SW 1271 (cell line): ENCODE data around the gene SCGN.

Experiments
- DNase-seq, 2 experiments: peaks; one replicate each; lab custom pipeline; 2025; lab: John Stamatoyannopoulos, UW

Gene SCGN, protein sequence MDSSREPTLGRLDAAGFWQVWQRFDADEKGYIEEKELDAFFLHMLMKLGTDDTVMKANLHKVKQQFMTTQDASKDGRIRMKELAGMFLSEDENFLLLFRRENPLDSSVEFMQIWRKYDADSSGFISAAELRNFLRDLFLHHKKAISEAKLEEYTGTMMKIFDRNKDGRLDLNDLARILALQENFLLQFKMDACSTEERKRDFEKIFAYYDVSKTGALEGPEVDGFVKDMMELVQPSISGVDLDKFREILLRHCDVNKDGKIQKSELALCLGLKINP

DNA sequence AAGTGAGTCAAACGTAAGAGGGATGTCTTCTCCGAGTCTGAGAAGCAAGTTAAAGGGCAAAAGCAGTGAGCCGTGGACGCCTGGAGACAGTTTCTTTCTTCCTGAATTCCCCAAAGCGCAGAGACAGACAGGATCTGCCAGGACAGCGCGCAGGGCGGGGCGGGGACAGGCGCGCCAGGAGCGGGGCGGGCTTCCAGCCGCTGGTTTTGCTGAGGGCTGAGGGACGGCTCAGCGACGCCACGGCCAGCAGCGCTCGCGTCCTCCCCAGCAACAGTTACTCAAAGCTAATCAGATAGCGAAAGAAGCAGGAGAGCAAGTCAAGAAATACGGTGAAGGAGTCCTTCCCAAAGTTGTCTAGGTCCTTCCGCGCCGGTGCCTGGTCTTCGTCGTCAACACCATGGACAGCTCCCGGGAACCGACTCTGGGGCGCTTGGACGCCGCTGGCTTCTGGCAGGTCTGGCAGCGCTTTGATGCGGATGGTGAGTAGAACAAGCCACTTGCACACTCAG is at the start of gene SCGN:
TSS of gene SCGN (plus strand) at position 209 of the 509 bp plus-strand sequence. CDS start at position 398, 189 bp downstream.
- DNase-seq: no peak

DNA sequence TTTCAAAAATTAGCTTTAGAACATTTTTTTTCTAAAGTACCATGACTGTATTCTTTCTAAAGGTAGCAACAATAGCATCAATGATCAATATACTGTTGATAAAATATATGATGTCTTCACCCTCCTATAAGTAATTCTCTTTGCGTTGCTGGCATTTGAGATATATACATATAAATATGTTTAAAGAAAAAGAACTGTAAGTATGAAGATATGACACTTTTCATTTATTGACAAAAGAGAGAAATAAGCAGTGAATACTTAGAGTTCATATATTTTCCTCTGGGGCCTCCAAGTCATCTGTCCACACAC is 49.4 kb upstream of the SCGN start:
- no peak for DNase-seq

DNA sequence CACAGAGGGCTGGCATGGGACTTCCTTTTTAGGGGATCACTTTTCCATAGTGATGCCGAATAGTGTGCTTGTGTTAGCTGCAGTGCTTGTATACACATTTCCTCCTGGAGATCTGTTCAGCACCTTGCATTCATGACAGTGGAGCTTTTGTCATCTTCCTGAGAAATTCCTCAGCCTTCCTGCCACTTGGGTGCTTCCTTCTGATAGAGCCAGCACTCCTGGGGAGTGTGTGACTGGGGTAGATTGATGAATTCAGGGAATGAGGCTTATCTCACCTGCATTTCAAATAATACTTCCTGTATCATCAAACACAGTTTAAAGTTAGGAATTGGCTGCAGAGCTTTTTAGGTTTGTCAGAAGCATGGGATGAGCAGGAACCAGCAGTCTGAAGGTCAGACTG is 48.8 kb upstream of the SCGN start:
- DNase-seq: no peak

DNA sequence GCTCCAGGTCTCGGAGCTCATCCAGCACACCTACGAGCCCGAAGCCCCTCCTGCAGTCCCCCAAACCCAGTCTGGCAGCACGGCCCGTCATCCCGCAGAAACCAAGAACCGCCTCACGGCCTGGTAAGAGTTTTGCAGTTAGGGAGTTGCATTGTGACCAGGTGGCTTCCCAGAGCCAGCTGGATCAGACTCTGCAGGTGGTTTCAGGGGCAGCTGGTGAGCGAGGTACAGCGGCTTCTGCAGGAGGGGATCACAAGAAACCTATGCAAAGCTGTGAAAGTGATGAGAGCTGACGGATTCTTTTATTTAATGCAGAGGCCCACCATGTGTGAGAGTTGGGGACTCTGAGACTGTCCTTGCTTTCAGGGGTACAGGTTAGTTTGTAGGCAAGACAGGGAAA is 45.9 kb upstream of the SCGN start:
- no peak for DNase-seq

DNA sequence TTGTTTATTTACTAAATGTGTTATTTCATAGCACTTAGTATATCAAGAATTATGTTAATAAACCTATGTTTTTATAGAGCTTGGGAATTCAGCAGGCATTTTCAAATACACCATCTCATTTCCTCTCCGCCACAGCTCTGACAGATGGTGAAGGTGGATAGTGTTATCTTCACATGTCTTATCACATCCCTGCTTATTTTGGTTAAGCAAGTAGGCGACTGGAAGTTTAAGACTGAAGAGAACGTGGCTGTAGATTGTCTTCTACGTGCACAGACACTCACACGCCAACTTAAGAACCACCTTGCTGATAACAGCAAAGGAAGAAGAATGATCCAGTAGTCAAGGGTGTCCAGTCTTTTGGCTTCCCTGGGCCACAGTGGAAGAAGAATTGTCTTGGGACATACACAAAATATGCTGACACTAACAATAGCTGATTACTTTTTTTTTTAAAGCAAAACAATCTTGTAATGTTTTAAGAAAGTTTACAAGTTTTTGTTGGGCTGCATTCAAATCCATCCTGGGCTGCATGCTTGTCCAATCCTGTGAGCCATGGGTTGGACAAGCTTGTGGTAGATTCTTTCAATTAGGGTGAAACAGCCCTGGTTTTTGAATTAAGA is 43.3 kb upstream of the SCGN start:
- DNase-seq: no peak

DNA sequence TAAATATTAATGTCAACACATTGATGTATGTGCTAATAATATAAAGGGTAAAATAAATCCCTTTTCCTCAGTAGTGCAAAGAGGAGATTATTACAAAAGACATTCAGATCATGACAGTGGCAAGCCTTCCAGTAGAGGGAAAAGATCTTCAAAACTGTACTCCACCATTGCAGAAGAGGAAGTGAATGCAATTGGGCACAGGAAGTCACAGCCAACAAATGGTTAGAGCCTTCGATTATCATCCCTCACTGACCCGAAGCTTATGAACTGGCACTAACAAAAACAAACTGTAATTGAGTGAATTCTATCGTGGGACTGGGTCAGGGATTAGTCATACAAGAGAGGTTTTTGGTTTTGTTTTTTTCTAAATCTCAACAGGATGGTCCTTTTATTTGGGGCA is 39.3 kb upstream of the SCGN start:
- DNase-seq: no peak

DNA sequence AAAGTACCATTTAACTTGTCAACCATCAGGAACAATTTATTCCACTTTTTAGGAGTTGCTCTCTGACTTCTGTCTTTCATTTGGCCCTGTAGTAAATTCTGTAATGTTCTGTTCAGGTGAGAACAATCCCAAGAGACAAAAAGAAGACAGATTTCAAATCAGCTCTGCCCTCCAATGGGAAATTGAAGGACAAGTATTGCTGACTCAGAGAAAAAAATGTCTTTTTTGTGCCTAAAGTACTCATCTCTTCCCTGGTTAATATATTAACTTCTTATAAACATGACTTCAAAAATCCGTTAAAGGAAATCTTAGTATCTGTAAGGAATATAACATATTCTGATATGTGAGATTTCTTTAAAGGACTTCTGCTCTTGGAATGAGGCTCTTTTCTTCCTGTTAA is 38.6 kb upstream of the SCGN start:
- DNase-seq: no peak

DNA sequence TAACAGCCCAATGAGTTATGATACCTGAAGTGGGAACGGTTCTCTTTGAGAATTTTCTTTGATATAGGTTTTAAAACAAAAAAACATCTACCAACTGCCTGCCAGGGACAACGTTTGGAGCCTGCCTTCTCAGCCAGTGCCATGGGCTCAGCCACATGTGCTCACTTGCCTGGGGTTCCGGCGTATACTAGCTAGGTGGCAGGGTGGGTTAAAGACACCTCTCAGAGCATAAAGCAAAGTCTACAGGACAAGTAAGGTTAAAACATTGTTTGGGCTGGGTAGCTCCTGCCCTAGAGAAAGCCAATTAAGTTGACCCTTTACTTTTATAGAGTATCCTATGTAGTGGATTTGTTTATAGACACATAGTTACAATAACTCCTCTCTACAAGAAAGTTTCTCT is 38.0 kb upstream of the SCGN start:
- DNase-seq: no peak

DNA sequence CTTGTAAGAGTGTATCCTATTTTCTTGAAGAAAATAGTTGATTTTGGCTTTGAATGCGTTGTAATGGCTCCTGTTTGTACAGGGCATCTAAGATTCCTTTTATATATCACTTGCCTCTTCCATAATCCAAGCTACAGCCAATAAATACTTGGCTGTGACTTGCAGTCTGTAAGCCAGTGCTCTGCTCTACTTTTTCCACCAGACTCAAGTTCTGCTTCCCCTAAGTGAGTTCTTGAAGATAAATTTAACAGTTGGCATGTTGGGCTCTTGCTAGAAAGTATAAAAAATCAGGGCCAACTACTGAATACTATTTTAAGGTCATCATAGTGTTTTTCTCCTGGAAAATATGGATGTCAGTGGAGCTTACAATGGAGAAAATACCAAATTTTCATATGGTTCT is 36.5 kb upstream of the SCGN start:
- DNase-seq: no peak

DNA sequence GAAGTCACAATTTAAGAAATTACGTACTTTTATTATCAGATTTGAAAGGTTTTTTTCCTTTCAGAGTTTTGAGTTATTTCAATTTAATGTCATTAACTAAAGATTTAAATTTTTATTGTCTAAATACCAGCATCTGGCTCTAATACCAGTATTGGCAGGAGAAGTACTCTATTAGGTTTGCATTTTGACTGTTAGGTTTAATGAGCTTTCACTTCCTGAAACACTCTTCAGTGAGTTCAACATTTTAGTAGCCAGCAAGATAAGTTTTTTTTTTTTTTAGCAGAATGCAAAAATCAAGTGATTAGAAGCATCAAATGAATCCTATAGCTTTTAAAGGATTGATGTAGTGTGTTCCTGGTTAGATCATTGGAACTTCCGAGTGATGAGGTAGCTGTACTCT is 34.0 kb upstream of the SCGN start:
- no peak for DNase-seq

DNA sequence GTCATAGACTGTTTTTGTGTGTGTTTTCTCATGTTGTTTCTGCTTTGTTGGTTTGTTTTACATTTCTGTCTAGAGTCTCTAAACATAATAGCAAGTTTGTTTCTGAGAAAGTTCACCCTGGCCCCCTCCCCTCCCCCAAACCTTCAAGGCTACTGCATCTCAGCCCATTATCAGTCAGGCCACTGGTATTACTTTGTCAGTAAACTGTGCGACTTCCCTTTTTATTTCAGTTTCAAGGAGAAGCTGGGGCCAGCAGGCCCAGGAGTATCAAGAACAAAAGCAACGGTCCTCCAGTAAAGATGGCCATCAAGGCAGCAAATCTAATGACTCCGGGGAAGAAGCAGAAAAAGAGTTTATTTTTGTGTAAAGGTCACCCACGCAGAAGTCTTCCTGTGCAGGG is 32.8 kb upstream of the SCGN start:
- DNase-seq: no peak

DNA sequence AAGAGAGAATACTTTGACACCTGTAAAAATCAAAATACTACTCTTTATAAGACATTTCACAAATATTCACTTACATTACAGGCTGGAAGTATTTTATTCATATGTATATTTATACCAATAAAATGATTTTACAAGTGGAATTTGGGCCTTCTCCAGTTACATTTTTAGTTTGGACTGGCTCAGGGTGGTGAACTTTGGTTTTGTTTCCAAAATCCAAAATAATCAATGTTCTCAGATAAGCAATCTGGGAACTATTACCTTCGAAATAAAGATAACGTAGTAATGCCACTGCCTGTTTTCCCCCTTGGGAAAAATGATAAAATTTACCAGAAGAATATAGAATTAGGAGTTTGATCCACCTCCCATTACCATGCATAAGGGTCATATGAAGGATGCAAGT is 31.6 kb upstream of the SCGN start:
- DNase-seq: no peak

DNA sequence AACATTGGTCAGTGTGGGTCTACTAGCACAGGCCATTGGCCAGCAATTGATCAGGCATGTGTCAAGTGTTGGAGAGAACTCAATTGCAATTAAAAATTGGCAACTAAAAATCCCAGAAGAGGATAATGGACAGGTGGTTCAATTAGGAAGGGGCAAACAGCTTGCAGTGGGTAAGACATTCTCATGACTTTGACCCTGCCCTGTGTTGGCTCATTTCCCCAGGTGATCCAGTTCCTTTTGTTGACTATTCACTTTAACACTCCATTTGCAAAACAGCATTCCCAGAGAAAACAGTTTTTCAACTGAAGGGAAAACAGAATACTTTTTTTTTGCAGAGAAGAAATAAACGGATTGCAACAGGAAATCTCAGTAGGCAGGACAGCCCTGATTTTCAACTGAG is 28.9 kb upstream of the SCGN start:
- no peak for DNase-seq

DNA sequence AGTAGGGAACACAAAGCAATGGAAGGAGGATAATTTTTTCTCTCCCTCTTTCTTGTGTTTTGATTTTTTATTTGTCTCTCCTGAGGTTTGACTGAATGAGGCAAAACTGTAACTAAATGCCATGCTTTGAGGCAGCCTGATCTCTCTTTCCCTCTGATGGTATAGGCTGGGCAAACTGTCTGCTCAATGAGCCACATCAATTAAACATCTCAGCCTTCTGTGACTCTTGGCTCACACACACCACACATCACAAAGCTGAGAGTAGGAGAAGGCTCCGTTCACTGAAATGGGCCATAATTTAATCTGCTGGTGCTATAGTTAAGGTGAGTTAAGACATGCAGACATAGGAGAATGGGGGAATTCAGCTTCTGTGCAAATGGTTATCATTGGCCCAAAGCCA is 28.1 kb upstream of the SCGN start:
- DNase-seq: no peak

DNA sequence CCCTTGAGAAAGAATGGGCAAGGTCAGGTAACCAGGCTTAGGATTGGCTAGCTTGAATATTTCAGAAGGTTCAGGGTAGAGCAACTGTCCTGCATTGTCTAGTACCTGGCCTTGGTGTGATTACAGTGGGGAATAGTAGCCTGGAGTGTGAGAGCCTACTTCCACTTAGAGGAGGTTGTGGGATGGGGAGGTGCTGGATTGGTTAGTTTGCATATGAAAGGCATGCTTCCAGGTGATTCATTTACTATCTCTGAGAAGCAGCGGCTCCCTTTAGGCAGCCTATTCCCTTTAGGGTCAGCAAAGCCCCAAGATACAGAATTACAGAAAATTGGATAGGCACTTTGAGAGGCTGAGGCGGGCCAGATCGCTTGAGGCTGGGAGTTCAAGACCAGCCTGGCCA is 25.0 kb upstream of the SCGN start:
- no peak for DNase-seq

DNA sequence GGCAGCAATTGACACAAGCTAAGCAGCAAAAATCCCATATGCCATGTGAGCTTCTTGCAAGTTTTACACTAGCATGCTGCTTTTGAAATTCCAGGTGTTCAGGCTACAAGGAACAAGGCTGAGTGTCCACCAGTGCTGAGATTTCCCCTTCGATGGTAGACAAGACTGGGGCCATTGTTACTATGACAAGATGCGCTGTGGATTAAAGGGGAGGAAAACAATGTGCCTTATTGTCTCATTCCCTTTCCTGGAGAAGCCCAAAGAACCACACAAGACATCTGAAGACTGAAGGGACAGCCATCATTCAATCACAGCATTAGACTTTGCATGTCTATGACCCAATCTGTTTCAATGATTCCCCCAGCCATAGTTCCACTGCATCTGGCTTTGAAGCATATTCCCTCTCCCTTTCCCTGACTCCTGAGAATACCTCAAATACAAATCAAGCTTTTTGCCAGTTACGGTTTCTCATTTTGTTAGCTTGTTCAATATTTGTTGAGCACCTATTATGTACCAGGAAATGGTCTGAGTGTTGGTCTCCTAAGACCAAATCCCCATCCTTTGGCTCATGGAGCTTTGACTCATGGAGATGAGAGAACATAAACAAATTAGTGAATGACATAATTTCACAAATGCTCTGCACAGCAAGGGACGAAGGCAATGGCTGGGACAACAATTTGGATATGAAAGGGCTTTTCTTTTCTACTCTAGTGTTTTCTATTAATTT is 23.4 kb upstream of the SCGN start:
- DNase-seq: no peak

DNA sequence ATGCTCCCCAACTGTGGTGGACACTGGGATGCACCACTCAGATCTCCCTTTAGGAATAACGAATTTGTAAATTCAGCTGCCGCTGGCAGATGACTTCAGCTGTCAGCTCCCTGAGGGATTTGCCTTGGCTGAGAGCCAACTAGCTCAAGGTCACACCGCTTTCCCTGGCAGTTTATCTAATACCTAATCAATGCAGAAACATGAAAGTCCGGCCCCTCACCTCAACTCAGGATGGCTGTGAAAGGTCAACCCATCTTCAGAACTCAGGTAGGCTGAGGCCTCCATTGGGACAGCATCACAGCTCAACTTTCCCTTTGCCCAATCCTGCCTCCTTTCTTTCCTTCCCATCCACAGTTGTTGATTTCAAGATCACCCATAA is 22.8 kb upstream of the SCGN start:
- DNase-seq: no peak

DNA sequence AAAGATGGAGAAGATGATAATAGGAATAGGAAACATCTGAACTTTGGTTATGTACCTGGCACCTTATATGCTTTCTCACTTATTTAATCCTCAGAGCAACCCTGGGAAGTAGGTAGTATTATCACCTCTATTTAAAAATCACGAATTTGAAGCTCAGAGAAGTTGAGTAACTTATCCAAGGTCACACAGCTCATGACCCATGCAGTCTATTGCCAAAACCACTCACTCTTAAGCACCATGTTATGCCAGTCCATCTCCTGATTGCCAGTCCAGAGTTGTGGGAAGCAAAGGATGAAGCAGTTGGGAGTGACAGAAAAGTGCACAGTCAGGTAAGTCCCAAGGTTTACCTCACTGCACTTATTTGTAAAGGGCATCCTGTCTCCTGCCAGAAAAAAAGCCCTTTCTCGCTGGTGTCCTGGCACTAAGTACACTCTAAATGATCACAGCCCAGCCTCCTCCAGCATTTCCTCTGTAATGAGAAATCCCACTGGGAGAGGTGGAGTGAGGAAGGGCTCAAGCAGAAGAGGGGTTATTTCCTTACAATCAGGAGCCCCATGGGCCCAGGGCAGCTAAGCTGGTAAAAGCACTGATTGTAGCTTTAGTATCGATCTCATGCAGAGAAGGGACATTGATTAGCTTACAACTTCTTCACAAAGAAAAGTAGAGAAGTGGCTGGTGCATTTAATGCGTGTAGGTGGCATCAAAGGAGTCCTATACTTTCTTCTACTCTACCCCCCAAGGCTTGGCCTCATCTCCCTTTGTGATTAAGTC is 21.3 kb upstream of the SCGN start:
- DNase-seq: no peak

DNA sequence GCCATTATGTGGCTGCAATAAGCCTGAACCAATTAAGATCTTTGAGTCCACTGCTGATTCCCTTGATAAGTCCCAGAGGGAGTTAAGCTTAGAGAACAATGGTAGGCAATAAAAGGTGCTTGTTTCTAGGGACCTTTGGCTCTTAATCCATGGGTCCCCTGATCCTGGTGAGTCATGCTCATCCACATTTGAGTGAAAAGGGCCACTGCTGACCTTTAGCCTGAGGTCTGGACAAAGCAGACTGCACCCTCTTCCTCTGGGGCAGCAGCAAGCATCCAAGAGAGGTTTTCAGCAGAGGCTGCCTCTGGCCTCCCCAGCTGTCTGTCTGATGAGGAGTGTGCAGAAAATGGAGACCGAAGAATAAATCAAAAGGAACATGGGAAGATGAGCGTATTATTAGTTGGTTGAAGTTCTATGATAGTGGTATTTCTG is 16.1 kb upstream of the SCGN start:
- DNase-seq: no peak

DNA sequence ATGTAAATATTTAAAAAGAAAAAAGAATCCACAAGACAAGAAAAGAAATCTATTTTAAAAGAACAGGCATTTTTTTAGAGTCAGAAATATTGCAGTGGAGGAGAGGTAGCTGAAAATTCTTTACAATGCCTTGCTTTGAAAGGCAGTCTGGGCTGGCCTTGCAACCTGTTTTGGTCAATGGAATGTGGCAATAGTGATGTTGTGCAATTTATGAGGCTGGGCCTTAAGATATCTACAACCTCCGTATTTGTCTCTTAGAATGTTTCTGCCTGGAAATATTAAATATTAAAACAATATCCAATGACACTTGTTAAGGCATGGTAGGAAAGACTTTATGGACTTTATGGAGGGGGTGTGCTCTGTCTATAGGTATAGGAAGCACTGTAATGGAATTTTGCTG is 14.8 kb upstream of the SCGN start:
- no peak for DNase-seq

DNA sequence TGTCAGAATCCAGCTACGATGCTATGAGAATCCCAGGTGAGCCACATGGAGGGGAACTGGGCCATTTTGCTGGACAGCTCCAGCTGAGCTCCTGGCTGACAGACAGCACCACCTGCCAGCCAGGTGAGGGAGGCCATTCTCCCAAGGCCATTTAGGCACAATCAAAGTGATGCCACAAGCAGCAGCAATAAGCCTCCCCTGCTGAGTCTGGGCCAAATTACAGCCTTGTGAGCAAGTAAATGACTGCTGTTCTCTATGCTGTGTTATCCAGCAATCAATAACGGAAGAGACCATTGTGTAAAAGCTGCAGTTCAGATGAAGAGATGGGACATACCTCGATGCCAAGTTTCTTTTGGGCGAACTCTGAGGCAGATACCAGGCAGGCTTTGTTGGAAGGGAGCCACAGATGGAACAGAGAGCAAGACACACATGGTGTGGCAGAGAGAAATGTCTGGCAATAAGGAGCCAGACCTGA is 14.0 kb upstream of the SCGN start:
- DNase-seq: no peak

DNA sequence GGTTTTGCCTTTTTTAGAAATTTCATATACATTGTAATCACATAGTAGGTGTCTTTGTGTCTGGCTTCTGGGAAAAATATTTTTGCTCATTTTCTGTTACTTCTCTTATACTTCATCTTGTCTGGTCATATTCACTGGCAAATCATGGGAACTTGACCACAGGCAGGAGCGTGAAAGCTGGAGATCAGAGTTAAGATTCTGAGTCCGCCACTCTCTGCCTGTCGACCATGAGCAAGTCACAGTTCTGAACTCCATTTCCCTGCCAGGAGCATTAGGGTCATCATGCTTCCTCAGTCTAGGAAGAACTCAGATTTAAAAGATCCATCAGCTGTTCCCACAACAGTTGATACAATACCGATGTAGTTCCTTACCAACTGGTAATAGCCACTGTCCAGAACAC is 12.4 kb upstream of the SCGN start:
- no peak for DNase-seq

DNA sequence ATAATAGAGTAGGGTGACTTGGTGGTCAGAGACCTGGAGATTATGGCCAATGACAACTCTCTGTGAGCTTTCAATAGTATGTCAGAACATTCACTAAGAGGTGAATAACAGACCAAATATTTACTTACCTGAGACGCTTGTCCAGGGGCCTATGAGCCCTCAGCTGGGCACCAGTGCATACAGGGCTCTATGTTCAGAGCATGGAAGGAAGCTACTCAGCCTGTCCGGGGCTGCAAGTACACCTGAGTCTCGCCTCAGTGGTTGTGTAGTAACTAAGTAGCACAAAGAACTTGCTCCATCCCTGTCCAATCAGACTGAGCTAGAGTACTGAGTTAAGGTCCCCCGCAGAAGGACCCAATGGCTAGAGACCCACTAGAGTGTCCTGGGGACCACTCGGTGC is 11.6 kb upstream of the SCGN start:
- DNase-seq: no peak
